Stimulated activated CD8-positive, alpha-beta memory T cell treated with anti-CD3 and anti-CD28 coated beads, Interleukin-4, amount 100 ng/mL, for 48 hours (primary cell): ENCODE data around the gene SH3GL3.

ENCODE experiments used
- DNase-seq: peaks from one replicate; pipeline ENCODE4 v3.0.0-alpha.2; 2020

The SH3GL3 gene

GRCh38 chr15:83626171-83626802 is 179.1 kb downstream of the SH3GL3 start:
- DNase-seq = no peak

- DNase-seq = no peak
Measured at GRCh38 chr15:83631534-83631933, 184.4 kb downstream of the SH3GL3 start.

- no peak for DNase-seq
Measured at GRCh38 chr15:83643201-83643600, 196.1 kb downstream of the SH3GL3 start.

GRCh38 chr15:83644439-83644838 is 197.3 kb downstream of the SH3GL3 start:
- DNase-seq = no peak

- DNase-seq = no peak
Measured at GRCh38 chr15:83650831-83651230, 203.7 kb downstream of the SH3GL3 start.

GRCh38 chr15:83651541-83651940 is 204.4 kb downstream of the SH3GL3 start:
- DNase-seq = no peak

- DNase-seq = no peak
Measured at GRCh38 chr15:83652626-83653204, 205.6 kb downstream of the SH3GL3 start.

- no peak for DNase-seq
Measured at GRCh38 chr15:83653288-83653638, 206.1 kb downstream of the SH3GL3 start.

GRCh38 chr15:83653639-83654378 is 206.7 kb downstream of the SH3GL3 start, which contains the start of gene ADAMTSL3:
Gene ADAMTSL3, plus strand, starts transcription at chr15:83654123. Its CDS starts 1,639 bp downstream, at chr15:83655762.
- no peak for DNase-seq

- DNase-seq = no peak
Measured at GRCh38 chr15:83654379-83655236, 207.5 kb downstream of the SH3GL3 start.

- no peak for DNase-seq
Measured at GRCh38 chr15:83655237-83655616, 208.1 kb downstream of the SH3GL3 start.

GRCh38 chr15:83656192-83656591 is 209.1 kb downstream of the SH3GL3 start:
- no peak for DNase-seq

- no peak for DNase-seq
Measured at GRCh38 chr15:83656943-83657528, 209.9 kb downstream of the SH3GL3 start.

- no peak for DNase-seq
Measured at GRCh38 chr15:83657549-83657948, 210.4 kb downstream of the SH3GL3 start.

GRCh38 chr15:83658430-83659416 is 211.6 kb downstream of the SH3GL3 start:
- no peak for DNase-seq

- DNase-seq = no peak
Measured at GRCh38 chr15:83659417-83659812, 212.3 kb downstream of the SH3GL3 start.

GRCh38 chr15:83665480-83665879 is 218.3 kb downstream of the SH3GL3 start:
- DNase-seq = no peak
